Measurements from ENCODE around the gene LRMDA.
"Not testable (repeated sequence)": the region's sequence is repeated elsewhere in the genome, so short reads cannot be mapped to it uniquely, and the experiment has no call there.

Gene LRMDA

GRCh38 chr10:76115471-76116155 is 684.2 kb downstream of the LRMDA start:
- no peak for DNase-seq

DNA sequence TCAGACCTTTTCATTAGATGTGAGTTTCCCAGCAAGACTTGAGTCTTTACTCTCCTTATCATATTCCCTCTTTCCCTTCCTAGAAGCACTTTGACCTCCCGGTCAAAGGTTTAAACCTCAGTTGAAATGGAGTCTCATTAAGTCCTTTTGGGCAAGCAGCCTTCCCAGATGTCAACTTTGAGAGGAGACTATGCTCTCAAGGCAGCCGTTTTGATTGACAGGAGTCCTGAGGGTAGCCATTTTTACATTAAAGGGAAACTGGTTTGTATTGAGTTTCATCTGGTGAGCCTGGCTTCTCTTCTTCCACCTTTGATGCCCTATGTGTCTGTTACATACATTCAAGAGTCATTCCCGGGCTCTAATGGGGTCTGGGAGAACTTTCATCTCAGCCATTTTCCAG is 685.1 kb downstream of the LRMDA start:
- DNase-seq = no peak

- no peak for DNase-seq
Measured at GRCh38 chr10:76117949-76118348, 686.5 kb downstream of the LRMDA start.

DNA sequence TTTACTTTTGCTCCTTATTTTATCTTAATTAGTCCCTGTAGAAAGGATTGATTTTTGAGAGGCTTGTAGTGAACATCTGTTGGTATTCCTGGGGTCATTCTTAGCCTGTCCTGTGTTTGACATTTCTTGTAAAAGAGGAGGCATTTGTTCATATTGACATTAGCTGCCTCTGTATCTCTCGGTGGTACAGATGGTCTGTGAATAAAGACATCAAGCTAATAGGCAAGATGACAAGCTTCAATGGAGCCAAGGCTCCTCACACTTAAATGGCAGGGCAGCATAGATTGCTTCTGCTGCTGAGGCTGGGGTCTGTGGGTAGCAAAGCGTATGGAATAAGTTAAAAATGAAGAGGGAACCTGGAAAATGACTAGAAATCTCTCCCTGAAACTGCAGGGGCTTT is 687.6 kb downstream of the LRMDA start:
- no peak for DNase-seq

- no peak for DNase-seq
Measured at GRCh38 chr10:76119515-76119914, 688.1 kb downstream of the LRMDA start.

DNA sequence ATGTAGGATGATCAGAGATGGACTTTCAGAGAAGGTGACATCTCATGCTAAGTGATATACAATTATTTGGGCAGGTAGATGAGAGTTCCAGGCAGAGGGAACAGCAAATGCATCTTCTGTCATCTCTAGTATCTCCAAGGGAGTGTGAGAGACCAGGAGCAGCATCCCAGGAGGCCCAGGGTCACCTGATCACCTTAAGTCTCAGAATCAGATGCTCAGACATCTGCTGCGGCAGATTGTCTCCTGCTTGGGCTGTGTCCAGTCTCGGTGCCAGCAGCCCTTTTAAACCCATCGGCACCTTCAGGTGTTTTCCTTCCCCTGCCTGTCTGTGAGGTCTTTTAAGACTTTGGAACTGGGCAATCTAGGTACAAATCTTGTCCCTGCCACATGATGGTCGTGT is 690.6 kb downstream of the LRMDA start:
- DNase-seq = no peak

GRCh38 chr10:76124280-76124679 is 692.9 kb downstream of the LRMDA start:
- DNase-seq = no peak

DNA sequence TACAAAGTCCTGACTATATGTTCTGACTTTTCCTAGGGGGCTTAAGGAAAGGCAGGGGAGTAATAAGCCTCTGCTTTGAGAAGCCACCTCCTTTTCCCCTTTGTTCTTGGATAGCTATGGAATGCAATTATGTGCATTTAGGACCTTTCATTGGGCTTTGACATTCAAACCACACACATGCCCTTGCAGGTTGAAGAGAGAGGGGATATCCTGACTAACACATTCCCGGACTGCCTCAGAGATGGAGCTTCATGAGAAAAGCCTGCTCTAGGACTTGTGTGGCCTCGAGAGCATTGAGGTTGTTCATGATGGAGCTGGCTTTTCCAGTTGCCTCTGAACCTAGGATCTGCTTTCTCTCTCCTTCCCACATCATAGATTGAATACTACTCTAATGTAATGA is 694.5 kb downstream of the LRMDA start:
- DNase-seq = no peak

GRCh38 chr10:76126607-76127527 is 695.4 kb downstream of the LRMDA start:
- no peak for DNase-seq

DNA sequence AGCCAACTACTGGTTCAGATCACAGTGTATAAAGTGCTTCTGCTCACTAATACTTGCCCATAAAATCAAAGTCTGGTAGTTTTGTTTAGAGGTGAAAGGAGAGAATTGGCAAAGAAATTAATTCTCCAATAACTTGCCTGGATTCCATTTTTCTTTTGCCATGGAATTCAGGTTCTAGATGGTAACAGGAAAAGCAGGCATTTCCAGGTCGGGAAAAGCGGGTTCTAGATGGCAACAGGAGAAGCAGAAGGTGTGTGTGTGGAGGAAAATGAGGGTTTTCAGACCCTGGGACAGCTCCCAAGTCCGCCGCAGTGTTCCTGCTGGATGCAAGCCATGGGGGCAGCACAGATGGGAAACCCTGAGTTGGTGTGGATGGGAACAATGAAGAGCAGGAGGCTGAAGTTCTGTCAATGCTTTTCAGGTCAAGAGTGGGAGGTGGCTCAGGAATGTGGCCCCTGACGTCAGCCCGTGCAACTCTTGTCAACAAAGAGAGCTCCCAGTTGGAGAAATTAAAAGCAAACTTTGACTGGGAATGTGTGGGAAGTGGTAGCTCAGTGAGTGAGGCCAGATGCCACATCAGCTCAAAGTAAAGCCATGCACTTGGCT is 696.7 kb downstream of the LRMDA start:
- no peak for DNase-seq

- no peak for DNase-seq
Measured at GRCh38 chr10:76129213-76129612, 697.8 kb downstream of the LRMDA start.

DNA sequence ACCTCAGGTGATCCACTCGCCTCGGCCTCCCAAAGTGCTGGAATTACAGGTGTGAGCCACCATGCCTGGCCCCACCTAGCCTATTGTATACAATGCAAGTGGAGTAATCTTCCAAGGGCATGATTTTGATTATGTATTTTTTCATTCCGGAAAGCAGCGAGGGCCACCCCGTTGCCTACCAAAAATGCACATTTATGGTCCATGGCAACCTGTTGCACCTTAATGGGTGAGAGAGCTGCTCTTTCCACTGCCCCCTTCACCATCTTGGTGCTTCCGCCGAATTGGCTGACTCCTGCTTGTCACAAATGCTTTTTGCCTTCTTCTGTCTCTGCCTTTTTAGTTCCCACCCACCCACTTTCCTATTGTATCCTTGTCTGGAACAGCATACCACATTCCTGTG is 699.5 kb downstream of the LRMDA start:
- DNase-seq = no peak

DNA sequence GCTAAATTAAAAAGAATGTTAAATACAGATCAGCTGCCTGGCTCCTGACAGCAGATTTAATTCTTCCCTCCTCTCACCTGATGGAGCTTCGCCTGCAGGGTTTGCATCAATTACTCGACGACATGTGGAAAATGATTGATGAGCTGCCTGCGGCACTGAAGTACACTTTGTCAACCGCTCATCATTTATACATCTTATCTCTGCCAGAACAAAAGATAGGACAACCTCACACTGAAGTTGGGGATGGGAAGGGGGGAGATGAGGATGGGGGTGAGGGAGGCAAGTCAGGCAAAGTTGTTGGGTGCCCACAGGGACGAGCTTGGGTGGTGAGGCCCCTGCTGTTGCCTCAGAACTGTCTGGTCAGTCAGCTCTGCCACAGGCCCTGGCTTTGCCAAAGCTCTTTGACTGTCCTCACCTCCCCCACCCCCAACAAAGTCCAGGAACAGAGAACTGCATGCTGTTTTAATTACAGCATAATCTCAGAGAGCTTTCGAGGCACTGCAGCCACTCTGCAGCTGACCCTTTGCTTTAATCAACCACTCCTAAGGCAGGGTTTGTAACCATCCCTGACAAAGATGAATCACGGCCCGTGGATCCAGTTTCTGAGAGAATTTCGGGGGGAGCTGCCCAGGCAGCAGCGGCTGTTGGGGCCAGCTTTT is 702.3 kb downstream of the LRMDA start:
- no peak for DNase-seq

- DNase-seq = no peak
Measured at GRCh38 chr10:76136961-76137360, 705.5 kb downstream of the LRMDA start.

DNA sequence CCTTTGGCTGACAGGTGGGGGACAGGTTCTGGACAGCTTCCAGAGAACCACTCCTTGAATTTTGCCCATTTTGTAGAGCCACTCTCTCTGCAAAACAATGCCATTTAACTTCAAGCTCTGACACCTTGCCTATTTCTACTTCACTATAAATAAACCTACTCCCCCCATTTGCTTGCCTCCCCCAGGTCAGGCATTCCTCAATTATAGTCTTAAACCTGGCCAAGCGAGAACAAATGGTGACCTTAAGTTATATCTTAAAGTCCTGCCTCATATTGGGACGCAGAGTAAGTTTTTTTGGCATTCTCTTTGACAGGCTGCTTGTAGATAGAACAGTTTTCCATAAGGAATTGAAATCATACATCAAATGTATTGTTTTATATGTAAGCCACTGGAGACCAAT is 706.9 kb downstream of the LRMDA start:
- DNase-seq = no peak

- DNase-seq = no peak
Measured at GRCh38 chr10:76138906-76139305, 707.5 kb downstream of the LRMDA start.

DNA sequence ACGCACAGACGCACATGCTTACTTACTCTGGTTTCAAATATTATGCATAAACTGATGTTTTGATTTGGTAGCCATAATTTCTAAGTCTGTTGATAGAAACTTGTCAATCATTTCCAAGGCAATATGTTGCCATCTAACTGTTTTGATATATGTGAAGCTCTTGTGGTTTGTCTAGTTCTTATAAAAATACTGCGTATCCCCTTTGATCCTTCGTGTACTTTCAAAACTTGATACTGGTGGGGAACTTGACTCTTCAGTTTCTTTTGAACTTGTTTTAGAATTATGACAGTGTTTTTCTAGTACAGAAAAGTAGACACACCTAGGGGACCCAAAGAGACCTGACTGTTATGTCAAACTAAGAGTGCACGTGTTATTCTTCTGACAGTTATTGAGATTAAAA is 708.0 kb downstream of the LRMDA start:
- DNase-seq = no peak

GRCh38 chr10:76141376-76141775 is 710.0 kb downstream of the LRMDA start:
- no peak for DNase-seq

- DNase-seq = not testable (repeated sequence)
Measured at GRCh38 chr10:76148217-76148616, 716.8 kb downstream of the LRMDA start.

DNA sequence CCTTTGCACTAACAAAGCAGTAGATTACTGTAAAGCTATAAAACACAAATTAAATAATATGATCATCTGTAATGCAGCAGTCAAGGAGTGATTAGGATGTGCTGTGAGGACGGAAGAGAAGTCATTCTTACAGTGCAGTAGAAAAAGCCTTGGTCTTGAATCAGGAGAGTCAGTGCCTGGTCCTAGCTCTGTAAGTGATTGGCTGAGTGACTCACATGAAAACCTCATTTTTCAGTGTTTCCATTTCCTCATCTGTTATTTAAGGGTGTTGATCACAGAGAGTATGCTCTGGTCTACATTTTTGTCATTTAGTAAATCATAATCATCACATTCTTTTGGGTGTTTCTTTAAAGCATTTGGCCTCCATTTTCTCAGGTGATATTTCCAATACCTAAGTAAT is 717.8 kb downstream of the LRMDA start:
- DNase-seq = no peak

GRCh38 chr10:76149602-76150138 is 718.2 kb downstream of the LRMDA start:
- no peak for DNase-seq

- no peak for DNase-seq
Measured at GRCh38 chr10:76150139-76150875, 718.9 kb downstream of the LRMDA start.
